NCI-H2029 treated with DMSO at 0.1 percent for 48 hours (cell line): Measurements from ENCODE around the gene CCDC88B.
A peak's percentile ranks its signal among the peaks of the same experiment; 100 is the strongest.
"Not testable (repeated sequence)": the region's sequence is repeated elsewhere in the genome, so short reads cannot be mapped to it uniquely, and the experiment has no call there.

Experiments used
- DNase-seq: peaks from one replicate; lab custom pipeline; 2025; lab: John Stamatoyannopoulos, UW

Gene CCDC88B

DNA sequence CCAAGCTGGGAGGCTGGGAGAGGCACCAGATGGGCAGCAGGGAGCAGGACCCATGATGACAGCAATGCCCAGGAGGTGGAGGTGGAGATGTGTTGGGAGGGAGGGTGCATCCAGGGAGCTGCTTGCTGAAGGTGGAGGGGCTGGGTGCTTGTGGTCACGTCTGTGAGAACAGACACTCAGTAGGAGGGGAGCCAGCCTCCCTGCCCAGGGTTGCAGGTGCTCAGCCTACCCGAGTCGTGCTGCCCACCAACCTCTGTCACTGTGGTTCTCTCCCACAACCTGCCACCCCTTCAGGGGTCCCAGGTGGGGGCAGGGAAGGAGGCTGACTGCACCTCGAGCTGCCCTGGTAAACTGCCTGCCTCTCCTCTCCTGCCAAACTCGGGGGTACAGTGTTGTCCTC, 16.6 kb upstream of the CCDC88B start:
- no peak for DNase-seq

DNA sequence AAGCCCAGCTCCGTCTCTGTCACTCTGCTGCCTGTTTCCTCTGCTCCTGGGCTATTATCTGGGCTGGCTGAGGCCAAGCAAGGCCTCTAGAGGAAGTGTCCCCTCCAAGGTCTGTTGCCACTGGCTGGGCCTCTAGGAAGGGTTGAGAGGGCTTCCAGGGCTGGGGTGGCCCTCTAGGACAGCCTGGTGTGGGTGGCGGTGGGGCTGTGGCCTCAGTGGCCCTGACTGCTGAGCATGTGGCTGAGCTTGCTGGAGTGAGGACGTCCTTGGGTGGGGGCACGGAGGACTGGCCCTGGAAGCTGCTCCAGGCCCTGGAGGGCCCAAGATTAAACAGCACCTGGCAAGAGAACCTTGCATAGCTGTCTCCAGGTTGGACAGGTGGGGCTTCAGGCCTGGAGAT, 16.0 kb upstream of the CCDC88B start:
- DNase-seq: not testable (repeated sequence)

DNA sequence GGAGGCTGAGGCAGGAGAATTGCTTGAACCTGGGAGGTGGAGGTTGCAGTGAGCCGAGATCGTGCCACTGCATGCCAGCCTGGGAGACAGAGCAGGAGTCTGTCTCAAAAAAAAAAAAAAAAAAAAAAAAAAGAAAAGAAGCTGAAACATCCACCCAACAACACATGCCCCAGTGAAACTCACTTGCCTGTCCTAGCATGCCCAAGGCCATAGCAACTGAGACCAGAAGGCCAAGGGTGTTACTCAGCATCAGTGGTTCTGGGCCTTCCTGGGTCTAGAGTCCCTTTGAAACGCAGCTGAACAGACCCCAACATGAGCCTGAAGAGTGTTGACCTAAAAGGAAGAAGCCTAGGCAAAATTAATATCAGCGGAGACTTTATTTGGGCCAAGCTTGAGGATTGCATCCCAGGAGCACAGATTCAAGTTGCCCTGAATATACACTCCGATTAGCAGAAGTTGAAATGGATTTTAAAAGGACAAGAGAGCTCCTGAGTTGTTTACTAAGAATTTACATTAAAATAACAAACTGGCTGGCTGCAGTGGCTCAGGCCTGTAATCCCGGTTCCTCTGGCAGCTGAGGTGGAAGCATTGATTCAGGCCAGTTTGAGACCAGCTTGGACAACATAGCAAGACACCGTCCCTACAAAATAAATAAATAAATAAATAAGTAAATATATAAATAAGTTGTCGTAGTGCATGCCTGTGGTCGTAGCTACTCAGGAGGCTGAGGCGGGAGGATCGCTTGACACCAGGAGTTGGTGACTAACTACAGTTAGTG, 15.1 kb upstream of the CCDC88B start:
- no peak for DNase-seq

DNA sequence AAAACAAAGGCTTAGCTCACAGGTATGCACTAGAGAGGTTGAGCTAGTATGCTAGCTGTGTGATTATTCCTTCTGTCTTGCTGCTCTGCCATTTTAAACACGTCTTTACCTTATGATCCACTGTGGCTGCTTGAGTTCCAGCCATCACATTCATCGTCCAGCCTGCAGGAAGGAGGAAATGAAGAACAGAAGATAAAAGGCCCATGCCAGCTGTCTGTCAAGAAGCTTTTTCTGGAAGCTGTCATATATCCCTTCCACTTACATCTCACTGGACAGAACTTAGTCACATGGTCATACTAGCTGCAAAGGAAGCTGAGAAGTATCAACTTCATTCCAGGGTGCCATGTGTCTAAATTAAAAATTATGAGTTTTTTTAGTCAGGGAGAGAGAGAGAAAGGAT, 12.6 kb upstream of the CCDC88B start:
- no peak for DNase-seq

DNA sequence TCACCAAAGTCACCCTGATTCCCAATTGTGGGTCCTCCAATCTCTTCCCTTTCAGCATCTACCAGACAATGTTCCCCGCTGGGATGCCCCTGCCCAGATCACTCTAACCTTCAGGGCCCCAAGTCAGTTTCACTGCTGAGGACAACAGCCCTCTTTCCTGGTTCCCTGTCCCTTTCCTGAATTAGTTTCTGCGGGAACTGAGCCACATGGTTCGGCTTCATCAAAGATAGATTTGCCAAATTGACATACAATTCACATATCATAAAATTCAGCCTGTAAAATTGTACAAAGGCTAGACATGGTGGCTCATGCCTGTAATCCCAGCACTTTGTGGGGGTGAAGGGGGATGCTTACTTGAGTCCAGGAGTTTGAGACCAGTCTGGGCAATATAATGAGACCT, 12.0 kb upstream of the CCDC88B start:
- no peak for DNase-seq

DNA sequence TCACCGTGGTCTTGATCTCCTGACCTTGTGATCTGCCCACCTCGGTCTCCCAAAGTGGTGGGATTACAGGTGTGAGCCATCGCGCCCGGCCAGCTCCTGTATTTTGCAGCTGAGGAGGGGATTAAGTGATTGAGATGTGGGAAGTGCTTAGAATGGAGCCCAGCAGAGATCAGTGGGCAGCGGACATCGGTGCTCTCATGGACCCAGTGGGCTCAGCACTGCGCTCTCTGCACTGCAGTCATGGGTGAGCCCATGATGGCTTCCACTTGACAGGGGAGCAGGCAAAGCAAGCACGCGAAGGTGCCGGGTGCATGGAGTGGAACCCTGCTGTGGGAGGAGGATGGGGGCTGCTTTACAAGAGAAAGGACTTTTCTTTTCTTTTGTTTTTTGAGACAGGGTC, 9.1 kb upstream of the CCDC88B start:
- no peak for DNase-seq

DNA sequence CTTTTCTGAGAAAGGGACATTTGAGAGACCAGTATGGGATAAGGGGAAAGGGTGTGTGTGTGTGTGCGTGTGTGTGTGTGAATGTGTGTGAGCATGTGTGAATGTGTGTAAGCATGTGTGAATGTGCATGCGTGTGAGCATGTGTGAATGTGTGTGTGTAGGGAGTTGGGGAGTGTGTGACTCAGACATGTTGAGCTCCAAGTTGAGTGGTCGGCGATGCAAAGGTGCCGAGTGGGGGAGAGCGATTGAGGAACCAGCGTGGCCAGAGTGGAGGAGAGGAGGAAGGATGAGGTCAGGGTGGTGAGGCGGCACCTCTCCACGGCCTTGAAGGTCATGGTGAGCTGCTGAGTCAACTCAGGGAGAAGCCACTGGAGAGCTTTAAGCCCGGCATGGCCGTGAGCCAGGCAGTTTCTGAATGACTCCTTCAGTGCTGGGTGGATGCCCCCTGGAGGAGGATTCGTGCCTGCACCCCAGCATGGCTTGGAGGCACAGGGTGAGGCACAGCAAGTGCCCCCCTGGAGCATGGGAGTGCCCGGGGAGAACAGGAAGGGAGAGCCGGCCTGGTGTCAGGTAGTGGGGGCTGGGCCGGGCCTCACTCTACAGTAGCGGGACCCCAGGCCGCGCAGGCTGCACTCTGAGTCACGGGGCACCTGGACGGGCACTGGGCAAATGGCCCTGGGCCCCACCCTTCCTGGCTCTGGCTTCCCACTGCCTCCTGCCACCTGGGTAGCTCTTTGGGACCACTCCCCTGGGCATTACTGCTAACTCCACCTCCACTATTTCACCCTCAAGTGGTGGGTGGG, 8.2 kb upstream of the CCDC88B start:
- DNase-seq: peak; percentile 53

DNA sequence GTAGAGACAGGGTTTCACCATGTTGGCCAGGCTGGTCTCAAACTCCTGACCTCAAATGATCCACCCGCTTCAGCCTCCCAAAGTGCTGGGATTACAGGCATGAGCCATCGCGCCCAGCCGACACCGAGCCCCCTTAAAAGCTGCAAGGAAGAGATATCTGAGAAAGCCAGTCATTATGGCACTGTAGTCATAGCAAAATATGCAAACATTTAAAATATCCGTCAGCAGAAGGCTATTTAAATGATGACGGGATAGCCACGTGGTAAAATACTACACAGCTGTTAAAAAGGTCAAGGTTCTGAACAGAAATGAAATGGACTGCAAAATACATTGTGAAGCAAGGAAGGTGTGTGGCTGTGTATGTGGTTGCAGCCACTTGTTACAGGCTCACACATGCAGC, 6.4 kb upstream of the CCDC88B start:
- no peak for DNase-seq

DNA sequence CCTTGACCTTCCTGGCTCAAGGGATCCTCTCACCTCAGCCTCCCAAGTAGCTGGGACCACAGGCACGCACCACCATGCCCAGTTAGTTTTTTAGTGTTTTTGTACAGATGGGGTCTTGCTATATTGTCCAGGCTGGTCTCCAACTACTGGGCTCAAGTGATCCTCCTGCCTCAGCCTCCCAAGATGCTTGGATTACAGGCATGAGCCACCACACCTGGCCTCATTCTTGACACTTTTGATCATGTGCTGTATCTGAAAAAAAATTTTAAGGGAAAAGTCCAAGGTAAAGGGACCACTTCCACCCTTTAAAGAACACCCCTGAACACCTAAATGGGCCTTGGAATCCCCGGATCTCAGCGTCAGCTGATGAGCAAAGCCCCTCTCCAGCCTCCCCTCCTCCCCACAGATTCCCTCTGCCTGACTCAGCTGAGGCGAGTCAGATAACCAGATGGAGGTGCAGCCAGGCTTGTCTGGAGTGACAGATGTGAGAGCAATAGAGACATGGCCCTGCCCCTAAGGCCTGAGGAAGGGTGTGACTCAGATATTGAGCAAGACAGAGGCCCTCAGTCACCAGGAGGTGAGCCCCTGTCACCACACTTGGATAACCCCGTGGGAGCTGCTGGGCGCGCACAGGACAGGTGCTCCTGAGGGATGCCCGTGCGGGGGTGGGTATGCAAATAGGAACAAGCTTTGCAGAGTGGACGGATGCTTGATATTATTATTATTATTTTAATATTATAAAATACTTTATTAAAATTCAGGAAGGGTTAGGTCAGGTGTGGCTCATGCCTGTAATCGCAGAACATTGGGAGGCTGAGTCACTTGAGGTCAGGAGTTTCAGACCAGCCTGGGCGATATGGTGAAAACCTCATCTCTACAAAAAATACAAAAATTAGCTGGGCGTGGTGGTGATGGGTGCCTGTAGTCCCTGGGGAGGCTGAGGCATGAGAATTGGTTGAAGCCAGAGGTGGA, 5.0 kb upstream of the CCDC88B start:
- no peak for DNase-seq

DNA sequence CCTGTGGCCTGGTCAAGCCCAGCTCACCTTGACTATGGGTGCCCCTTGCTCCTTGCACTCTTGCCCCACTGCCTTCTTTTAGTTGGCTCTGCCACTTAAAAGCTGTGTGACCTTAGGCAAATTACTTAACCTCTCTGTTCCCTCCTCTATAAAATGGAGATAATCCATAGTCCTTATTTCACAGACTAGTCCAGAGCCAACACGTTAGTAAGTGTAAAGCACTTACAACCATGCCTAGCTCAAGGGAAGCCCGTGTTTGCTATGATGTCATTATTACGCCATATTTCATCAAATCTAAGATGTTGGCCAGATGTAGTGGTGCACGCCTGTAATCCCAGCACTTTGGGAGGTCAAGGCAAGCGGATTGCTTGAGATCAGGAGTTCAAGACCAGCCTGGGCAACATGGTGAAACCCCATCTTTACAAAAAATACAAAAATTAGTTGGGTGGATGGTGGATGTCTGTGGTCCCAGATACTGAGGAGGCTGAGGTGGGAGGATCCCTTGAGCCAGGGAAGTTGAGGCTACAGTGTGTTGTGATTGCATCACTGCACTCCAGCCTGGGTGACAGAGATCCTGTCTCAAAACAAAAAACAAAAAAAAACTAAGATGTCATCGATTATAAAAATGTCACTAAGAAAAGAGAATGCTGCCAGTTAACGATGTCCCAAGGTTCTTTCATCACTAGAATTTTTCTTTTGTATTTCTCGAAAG, 2.3 kb upstream of the CCDC88B start:
- DNase-seq: no peak

DNA sequence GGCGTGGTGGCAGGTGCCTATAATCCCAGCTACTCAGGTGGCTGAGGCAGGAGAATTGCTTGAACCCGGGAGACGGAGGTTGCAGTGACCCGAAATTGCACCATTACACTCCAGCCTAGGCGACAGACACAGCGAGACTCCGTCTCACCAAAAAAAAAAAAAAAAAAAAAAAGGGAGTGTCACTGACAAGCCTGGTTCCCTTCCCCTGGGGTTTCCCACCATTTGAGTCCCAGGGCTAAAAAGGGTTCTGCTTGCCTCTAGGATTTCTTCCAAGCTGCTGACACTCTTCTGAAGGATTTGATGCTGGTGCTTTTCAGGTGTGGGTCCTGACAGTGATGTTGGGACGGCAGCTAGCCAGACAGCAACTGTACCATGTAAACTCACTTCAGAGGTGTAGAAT, 1.3 kb upstream of the CCDC88B start:
- no peak for DNase-seq

DNA sequence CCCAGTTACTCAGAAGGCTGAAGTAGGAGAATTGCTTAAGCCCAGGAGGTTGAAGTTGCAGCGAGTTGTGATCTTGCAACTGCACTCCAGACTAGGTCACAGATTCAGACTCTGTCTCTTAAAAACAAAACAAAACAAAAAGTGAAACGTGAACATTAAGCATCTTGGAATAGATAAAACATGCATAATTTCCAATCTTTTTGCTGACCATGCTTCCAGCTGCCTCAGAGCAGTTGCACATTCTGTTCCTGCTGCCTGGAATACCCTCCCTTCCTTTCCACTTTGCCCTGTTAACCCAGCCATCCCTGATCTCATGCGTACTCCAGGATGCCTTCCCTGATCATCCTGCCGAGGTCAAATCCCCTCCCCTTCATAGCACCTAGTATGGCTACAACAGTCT, 718 bp upstream of the CCDC88B start:
- DNase-seq: no peak

DNA sequence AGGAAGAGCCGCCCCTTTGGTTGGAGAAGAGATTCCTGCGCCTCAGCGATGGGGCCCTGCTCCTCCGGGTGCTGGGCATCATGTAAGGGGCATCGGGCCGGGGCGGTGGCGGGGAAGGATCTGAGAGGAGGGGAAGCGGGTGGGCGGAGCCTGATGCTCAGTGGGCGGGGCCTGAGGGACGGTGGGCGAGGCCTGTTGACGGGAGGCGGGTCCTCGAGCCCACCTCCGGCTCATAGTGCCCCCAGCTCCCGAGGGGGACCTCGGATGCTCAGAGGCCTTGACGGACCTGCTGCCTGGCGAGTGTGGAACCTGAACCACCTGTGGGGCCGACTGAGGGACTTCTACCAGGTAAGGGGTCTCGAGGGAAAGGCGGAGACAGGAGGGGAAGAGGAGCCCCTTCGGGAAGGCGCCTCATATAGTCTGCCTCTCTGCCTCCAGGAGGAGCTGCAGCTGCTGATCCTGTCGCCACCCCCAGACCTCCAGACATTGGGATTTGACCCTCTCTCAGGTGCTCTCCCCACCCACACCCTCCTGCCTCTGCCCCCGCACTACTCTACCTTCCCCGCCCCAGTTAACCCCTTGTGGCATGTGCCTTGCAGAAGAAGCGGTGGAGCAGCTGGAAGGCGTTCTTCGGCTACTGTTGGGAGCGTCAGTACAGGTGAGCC, 799 bp downstream of the CCDC88B start:
- no peak for DNase-seq

DNA sequence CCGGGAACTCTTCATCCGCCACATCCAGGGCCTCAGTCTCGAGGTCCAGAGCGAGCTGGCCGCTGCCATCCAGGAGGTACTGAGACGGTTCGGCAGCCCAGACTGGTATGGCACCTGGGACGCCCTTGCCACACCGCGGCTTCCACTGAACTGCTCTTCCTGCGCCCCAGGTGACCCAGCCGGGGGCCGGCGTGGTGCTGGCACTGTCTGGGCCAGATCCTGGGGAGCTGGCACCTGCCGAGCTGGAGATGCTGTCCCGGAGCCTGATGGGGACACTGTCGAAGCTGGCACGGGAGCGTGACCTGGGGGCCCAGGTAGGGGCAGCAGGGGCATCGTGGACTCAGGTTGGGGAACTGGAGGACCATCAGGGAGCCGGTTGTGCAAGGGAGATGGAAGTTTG, 1.4 kb downstream of the CCDC88B start:
- DNase-seq: no peak

DNA sequence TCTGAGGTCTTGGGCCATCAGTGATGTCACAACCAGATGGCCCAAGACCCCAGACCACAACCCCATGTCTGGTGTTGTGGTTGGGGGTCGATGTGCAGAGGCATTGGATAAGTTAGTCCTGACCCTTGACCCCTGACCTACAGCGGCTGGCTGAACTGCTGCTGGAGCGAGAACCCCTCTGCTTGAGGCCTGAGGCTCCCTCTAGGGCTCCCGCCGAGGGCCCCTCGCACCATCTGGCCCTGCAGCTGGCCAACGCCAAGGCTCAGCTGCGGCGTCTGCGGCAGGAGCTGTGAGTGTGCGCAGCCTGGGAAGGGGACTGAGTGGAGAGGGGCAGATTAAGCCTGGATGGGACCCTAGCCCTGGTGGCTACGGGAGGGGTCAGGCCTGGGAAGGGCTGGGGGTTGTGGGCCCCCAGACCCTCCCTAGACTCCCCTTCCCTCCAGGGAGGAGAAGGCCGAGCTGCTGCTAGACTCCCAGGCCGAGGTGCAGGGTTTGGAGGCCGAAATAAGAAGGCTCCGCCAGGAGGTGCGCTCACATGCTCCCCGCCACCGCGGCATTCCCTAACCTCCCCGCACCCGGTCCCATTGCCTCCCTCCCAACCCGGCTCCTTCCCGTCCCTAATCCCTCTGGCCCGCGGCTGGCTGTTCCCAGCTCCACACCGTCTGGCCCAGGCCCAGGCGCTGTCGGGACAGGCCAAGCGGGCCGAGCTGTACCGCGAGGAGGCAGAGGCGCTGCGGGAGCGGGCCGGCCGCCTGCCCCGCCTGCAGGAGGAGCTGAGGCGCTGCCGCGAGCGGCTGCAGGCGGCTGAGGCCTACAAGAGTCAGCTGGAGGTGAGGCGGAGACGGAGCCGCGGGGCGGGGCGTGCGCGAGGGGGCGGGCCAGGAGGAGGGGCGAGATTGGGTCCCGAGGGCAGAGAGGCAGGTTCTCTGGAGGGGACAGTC, 2.1 kb downstream of the CCDC88B start:
- DNase-seq: peak; percentile 58

DNA sequence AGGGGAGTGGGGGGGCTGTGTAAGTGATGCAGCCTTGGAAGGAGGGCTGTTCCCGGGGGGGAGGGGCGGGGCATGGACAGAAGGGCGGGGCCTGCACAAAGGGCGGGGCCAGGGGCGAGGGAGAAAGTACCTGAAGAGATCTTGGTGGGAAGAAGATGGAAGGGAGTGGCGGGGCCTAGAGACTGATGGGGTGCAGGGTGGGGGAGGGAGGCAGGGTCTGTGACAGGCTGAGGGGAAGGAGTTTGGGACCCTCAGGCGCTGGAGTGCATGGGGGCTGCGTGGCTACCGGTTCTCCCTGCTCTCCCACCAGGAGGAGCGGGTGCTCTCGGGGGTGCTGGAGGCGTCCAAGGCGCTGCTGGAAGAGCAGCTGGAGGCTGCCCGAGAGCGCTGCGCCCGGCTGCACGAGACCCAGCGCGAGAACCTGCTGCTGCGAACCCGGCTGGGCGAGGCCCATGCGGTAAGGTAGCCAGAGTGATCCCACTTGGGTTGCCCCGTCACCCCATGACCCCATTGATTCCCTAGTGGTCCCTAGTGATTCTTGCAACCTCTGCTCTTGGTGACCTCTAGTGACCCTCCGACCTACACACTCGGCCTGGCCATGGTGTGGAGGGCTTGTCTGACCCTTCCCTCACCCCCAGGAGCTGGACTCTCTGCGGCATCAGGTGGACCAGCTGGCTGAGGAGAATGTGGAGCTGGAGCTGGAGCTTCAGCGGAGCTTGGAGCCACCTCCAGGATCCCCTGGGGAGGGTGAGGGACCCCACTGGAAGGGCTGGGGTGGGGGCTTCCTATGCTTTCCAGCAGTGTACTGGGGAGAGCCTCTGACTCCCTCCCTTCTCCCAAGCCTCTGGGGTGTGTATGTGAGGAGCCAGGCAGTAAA, 3.1 kb downstream of the CCDC88B start:
- DNase-seq: no peak

DNA sequence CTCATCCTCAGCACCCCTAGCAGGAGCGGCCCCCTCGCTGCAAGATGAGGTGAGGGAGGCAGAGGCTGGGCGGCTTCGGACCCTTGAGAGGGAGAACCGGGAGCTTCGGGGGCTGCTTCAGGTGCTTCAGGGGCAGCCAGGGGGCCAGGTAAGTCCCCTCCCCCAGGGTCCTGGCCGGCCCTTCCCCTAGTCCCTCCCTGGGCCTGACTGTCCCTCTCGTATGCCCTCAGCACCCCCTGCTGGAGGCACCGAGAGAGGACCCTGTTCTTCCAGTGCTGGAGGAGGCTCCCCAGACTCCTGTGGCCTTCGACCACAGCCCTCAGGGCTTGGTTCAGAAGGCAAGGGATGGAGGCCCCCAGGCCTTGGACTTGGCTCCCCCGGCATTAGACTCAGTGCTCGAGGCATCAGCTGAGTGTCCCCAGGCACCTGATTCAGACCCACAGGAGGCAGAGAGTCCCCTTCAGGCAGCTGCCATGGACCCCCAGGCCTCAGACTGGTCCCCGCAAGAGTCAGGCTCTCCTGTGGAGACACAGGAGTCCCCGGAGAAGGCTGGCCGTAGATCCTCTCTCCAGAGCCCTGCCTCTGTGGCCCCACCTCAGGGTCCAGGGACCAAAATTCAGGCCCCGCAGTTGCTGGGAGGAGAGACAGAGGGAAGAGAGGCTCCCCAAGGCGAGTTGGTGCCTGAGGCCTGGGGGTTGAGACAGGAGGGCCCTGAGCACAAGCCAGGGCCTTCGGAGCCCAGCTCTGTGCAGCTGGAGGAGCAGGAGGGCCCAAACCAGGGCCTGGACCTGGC, 4.0 kb downstream of the CCDC88B start:
- no peak for DNase-seq

DNA sequence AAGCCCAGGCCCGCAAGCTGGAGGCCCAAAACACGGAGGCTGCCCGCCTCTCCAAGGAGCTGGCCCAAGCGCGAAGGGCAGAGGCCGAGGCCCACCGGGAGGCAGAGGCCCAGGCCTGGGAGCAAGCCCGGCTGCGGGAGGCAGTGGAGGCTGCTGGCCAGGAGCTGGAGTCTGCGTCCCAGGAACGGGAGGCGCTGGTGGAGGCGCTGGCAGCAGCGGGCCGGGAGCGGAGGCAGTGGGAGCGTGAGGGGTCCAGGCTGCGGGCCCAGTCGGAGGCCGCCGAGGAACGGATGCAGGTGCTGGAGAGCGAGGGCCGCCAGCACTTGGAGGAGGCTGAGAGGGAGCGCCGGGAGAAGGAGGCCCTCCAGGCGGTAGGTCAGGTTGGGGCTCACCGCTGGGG, 4.8 kb downstream of the CCDC88B start:
- DNase-seq: no peak
